ENCODE measurements around the gene ZBTB47.

The ZBTB47 gene

GRCh38 chr3:42666577-42666998 lies 13.1 kb downstream of the ZBTB47 start:
- no peak for DNase-seq

- DNase-seq: no peak
These were observed 13.6 kb downstream of the ZBTB47 start for GRCh38 chr3:42667096-42667522.

GRCh38 chr3:42667523-42668412 lies 14.3 kb downstream of the ZBTB47 start:
- DNase-seq: no peak

GRCh38 chr3:42668413-42668760 lies 14.9 kb downstream of the ZBTB47 start:
- DNase-seq: no peak

- DNase-seq: no peak
These were observed 15.3 kb downstream of the ZBTB47 start for GRCh38 chr3:42668793-42669217.

GRCh38 chr3:42670051-42670576 lies 16.6 kb downstream of the ZBTB47 start:
- no peak for DNase-seq

- DNase-seq: no peak
These were observed 17.2 kb downstream of the ZBTB47 start for GRCh38 chr3:42670670-42671069.

- DNase-seq: no peak
These were observed 19.0 kb downstream of the ZBTB47 start for GRCh38 chr3:42672515-42672914.

GRCh38 chr3:42673082-42673481 lies 19.6 kb downstream of the ZBTB47 start:
- DNase-seq: no peak

- DNase-seq: no peak
These were observed 20.6 kb downstream of the ZBTB47 start for GRCh38 chr3:42674146-42674545.

GRCh38 chr3:42675909-42676308 lies 22.4 kb downstream of the ZBTB47 start:
- no peak for DNase-seq

- no peak for DNase-seq
These were observed 24.9 kb downstream of the ZBTB47 start for GRCh38 chr3:42678447-42678846.

- DNase-seq: no peak
These were observed 26.8 kb downstream of the ZBTB47 start for GRCh38 chr3:42680271-42680670.

- DNase-seq: no peak
These were observed 27.3 kb downstream of the ZBTB47 start for GRCh38 chr3:42680806-42681205.

- no peak for DNase-seq
These were observed 28.0 kb downstream of the ZBTB47 start for GRCh38 chr3:42681361-42682038.

GRCh38 chr3:42682301-42683070 lies 29.0 kb downstream of the ZBTB47 start:
- DNase-seq: no peak

- DNase-seq: peak; percentile 38
These were observed 30.5 kb downstream of the ZBTB47 start for GRCh38 chr3:42683875-42684598.

- DNase-seq: no peak
These were observed 31.3 kb downstream of the ZBTB47 start for GRCh38 chr3:42684632-42685362.

GRCh38 chr3:42685363-42685881 lies 31.9 kb downstream of the ZBTB47 start, which contains the start of gene KLHL40:
TSS of gene KLHL40 (plus strand) at chr3:42685537. CDS start at chr3:42685619, 82 bp downstream.
- DNase-seq: no peak

GRCh38 chr3:42685891-42686820 lies 32.7 kb downstream of the ZBTB47 start:
- DNase-seq: no peak
